ENCODE results near the gene PFN3.

DNA sequence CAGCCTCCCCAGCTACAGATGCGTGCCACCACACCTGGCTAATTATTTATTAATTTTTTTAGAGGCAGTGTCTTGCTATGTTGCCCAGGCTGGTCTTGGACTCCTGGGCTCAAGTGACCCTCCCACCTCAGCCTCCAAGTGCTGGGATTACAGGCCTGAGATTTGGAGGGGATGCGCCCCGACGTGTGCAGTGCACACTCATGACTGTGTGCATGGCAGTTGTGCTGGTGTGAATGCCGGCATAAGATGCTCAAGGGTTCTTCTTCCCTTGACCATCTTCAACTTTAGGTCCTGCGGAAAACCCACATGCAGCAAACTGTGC is 19.7 kb downstream of the PFN3 start:
- TF ChIP-seq SMAD3 (CRISPR knock-in tag; IDR thresholded peaks at IDR 0.05; ENCODE audit: borderline replicate concordance) (no peak), PRDM15 (CRISPR knock-in tag; IDR thresholded peaks at IDR 0.05) (no peak), NR2C2 (CRISPR knock-in tag; IDR thresholded peaks at IDR 0.05) (no peak), TEAD1 (CRISPR knock-in tag; IDR thresholded peaks at IDR 0.05) (no peak), CREM (CRISPR knock-in tag; IDR thresholded peaks at IDR 0.05) (no peak)
- TF ChIP-seq, protein P1, sequence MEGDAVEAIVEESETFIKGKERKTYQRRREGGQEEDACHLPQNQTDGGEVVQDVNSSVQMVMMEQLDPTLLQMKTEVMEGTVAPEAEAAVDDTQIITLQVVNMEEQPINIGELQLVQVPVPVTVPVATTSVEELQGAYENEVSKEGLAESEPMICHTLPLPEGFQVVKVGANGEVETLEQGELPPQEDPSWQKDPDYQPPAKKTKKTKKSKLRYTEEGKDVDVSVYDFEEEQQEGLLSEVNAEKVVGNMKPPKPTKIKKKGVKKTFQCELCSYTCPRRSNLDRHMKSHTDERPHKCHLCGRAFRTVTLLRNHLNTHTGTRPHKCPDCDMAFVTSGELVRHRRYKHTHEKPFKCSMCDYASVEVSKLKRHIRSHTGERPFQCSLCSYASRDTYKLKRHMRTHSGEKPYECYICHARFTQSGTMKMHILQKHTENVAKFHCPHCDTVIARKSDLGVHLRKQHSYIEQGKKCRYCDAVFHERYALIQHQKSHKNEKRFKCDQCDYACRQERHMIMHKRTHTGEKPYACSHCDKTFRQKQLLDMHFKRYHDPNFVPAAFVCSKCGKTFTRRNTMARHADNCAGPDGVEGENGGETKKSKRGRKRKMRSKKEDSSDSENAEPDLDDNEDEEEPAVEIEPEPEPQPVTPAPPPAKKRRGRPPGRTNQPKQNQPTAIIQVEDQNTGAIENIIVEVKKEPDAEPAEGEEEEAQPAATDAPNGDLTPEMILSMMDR (IDR thresholded peaks at IDR 0.05), result no peak
